Ascending aorta (tissue), 2 donors: ENCODE results near the gene RASL12. TPM values are rescaled to one million over a fixed set of nuclear protein-coding genes. Genes with fewer than 3 reads are reported as not detected.

Experiments used
- DNase-seq, 2 donors: peaks; one replicate each; pipeline ENCODE4 v3.0.0-alpha.2; 2019; ENCODE audit warnings: low spot score in 2 of 2
- H3K27ac ChIP-seq, 2 donors: fragments of 200-600 bp; sonication (generic); one replicate each; pipeline ENCODE4 v1.5.1; 2016 to 2017; ENCODE audit warnings: mild to moderate bottlenecking in 1 of 2
- H3K27me3 ChIP-seq: fragments of 200-600 bp; sonication (generic); one replicate; pipeline ENCODE4 v1.5.1; 2017
- H3K36me3 ChIP-seq, 2 donors: fragments of 200-600 bp; sonication (generic); one replicate each; pipeline ENCODE4 v1.5.1; 2016
- H3K4me1 ChIP-seq, 2 donors: fragments of 200-600 bp; sonication (generic); one replicate each; pipeline ENCODE4 v1.5.1; 2016 to 2017; ENCODE audit warnings: mild to moderate bottlenecking in 1 of 2
- H3K4me3 ChIP-seq, 2 donors: fragments of 200-600 bp; sonication (generic); one replicate each; pipeline ENCODE4 v1.5.1; 2016 to 2017; ENCODE audit warnings: mild to moderate bottlenecking in 1 of 2
- H3K9me3 ChIP-seq, 2 donors: fragments of 200-600 bp; sonication (generic); one replicate each; pipeline ENCODE4 v1.5.1; 2016
- CTCF ChIP-seq, 3 experiments: fragments of 200-600 bp in 2 of 3; fragments of 450-650 bp in 1 of 3; sonication (generic) in 2 of 3; IDR thresholded peaks; one replicate each; pipeline ENCODE4 v1.5.1; 2016 to 2019; ENCODE audit warnings: antibody characterized with exemption in 3 of 3, mild to moderate bottlenecking in 1 of 3, moderate library complexity in 1 of 3
- intact Hi-C: fragments of 100-400 bp; cut with DNase I; formaldehyde crosslinking; loops from one replicate; pipeline ENCODE4 v1.15.1; 2023
- total RNA-seq: library from RNA; depleted of rRNA; stranded (reverse); fragments of >200 nt; gene quantifications from one replicate; pipeline ENCODE4 v1.1.0, GENCODE V29; 2016

RASL12 gene
- total RNA-seq, 1 donor from 2014 or later: 187 TPM

DNA sequence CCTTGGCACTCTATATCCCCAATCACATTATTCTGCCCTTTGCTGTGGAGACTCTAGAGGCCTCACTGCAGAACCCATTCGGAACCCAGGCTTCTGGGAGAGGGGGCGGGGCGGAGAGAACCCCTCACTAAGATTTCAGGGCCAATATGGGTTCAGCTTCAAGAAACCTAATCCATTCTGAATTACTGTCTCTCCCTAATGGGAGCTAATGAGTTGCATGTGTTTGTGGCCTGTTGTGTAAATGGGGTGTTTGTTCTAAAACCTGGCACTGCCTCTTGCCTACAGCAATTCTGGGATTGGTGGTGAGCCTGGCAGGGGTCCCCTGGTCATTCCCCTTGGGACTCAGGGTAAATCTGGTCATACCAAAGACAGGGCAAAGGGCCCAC, 605 bp upstream of the RASL12 start:
- H3K4me3 ChIP-seq: peak overlapping the region; percentile 56 to 75
- peak overlapping the region; percentile 97 for H3K27ac ChIP-seq
- H3K9me3 ChIP-seq: no peaks in the 10 kb centered on the region
- H3K4me1 ChIP-seq: peaks cover 22 to 64% of the 10 kb centered on the region in 2 donors
- DNase-seq: no peak
- intact Hi-C loops: no loop called here
- TF ChIP-seq CTCF (IDR thresholded peaks at IDR 0.05): no peak
- H3K27me3 ChIP-seq: no peaks in the 10 kb centered on the region
- peaks cover 6 to 12% of the 10 kb centered on the region in 2 donors for H3K36me3 ChIP-seq

- peaks cover 28 to 70% of the 10 kb centered on the region in 2 donors for H3K4me1 ChIP-seq
- H3K9me3 ChIP-seq: no peaks in the 10 kb centered on the region
- no peak for TF ChIP-seq CTCF (IDR thresholded peaks at IDR 0.05)
- intact Hi-C loops: loop anchor here (2.0 kb wide), 1 partner anchor 22 kb away; no protein-coding TSS in a partner anchor
- H3K4me3 ChIP-seq: peak overlapping the region; percentile 56 to 75
- H3K27me3 ChIP-seq: no peaks in the 10 kb centered on the region
- peaks cover 6 to 12% of the 10 kb centered on the region in 2 donors for H3K36me3 ChIP-seq
- peak overlapping the region; percentile 97 for H3K27ac ChIP-seq
- no peak for DNase-seq
These were observed 510 bp downstream of the RASL12 start for GRCh38 chr15:65067317-65067644.

DNA sequence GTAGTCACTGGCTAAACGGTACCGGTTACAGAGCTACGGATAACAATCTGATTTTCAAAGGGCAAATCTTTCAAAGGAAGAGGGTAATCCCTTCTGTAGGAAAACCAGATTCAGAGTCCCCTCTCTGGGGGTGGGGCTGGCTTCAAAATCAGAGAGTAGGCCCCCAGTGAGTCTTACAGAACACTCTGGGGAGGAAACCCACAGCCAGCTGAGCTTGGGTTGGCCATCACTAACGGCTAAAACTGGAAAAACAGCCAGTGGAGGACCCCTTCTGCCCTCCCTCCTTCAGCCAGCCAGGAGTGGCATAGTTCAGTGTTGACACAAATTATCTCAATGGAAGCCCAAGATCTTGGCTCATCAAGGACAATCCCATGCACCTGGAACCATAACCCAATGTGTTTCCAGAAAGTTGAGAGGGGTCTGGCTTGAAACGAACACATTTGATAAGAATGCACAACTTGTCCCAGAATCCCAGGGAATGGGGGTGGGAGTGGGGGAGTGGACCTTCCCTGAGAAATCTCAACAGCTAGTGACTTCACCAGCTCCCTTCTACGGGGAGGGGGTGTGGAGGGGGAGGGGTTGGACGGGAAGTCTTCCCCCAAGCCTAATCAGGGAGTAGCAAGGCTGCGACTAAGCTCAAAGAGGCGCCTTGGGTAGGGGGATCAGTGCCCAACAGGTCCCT, 1.0 kb downstream of the RASL12 start:
- intact Hi-C loops: loop anchor here (2.0 kb wide), 1 partner anchor 22 kb away; no protein-coding TSS in a partner anchor

DNA sequence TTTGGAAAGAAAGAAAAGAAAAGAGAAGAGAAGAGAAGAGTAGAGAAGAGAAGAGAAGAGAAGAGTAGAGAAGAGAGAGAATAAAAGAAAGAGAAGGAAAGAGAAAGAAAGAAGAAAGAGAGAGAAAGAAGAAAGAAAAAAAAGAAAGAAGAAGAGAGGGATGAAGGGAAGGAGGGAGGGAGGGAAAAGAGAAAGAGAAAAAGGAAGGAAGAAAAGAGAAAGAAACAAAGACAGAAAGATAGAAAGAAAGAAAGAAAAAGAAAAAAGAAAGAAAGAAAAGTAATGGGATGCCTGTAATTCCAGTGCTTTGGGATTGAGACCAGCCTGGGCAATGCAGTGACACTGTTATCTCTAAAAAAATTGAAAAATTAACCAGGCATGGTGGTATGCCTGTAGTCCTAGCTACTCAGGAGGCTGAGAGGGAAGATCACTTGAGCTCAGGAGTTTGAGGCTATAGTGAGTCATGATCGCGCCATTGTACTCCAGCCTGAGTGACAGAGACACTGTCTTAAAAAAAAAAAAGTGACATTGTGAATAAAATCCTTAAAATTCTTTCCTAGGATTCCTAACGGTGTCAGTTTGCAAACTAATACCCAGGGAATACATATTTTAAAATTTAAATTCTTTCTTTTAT, 1.7 kb downstream of the RASL12 start:
- Histone ChIP-seq H3K36me3 (peaks cover 6 to 12% of the 10 kb centered on the region in 2 donors), H3K27ac (peak overlapping the region; percentile 97), H3K27me3 (no peaks in the 10 kb centered on the region), H3K4me3 (peak overlapping the region; percentile 56 to 75), H3K9me3 (no peaks in the 10 kb centered on the region), H3K4me1 (peaks cover 26 to 69% of the 10 kb centered on the region in 2 donors)
- DNase-seq: no peak
- intact Hi-C loops: loop anchor here (2.0 kb wide), 1 partner anchor 23 kb away; no protein-coding TSS in a partner anchor
- TF ChIP-seq CTCF (IDR thresholded peaks at IDR 0.05): no peak

More for the DNA sequence above, 1.0 kb downstream of the RASL12 start:
- DNase-seq: peak; percentile 50 to 89
- peak overlapping the region; percentile 97 for H3K27ac ChIP-seq
- peak overlapping the region; percentile 56 to 75 for H3K4me3 ChIP-seq
- no peaks in the 10 kb centered on the region for H3K27me3 ChIP-seq
- peaks cover 6 to 12% of the 10 kb centered on the region in 2 donors for H3K36me3 ChIP-seq
- peaks cover 24 to 69% of the 10 kb centered on the region in 2 donors for H3K4me1 ChIP-seq
- H3K9me3 ChIP-seq: no peaks in the 10 kb centered on the region
- TF ChIP-seq CTCF (IDR thresholded peaks at IDR 0.05): no peak

GRCh38 chr15:65062726-65063125, 5.1 kb downstream of the RASL12 start:
- Histone ChIP-seq H3K9me3 (no peaks in the 10 kb centered on the region), H3K4me1 (peaks cover 27 to 68% of the 10 kb centered on the region in 2 donors), H3K27me3 (no peaks in the 10 kb centered on the region), H3K27ac (peak overlapping the region; percentile 97), H3K4me3 (peak overlapping the region; percentile 8 to 75), H3K36me3 (peaks cover 25 to 30% of the 10 kb centered on the region in 2 donors)
- intact Hi-C loops: no loop called here
- TF ChIP-seq CTCF (IDR thresholded peaks at IDR 0.05): no peak
- DNase-seq: no peak
